Activated CD8-positive, alpha-beta memory T cell treated with anti-CD3 and anti-CD28 coated beads for 4 hours (primary cell): ENCODE results near the gene LRTM2.

Experiments used
- DNase-seq, 2 donors: peaks; one replicate each; pipeline ENCODE4 v3.0.0-alpha.2; 2020; ENCODE audit warnings: low read depth in 2 of 2

LRTM2 gene

GRCh38 chr12:1797991-1798640 lies 22.2 kb upstream of the LRTM2 start:
- no peak for DNase-seq

DNA sequence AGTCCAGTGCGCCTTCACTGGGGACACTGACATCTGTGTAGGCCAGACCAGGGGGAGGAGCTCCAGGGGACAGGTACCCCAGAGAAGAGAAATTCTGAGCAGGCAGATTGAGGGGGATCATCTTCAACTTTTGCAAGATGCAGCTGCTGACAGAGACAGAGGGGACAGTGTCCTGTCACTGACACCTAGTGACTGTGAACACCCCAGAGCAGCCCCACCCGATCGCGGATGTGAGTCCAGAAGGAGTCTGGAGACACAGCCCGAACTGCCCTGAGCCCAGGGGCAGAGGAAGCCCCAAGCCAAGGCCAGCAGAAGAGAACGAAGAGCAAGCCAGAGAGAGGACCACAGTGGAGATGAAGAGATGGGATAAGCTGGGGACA lies 21.7 kb upstream of the LRTM2 start:
- DNase-seq: no peak

GRCh38 chr12:1799051-1799881 lies 21.1 kb upstream of the LRTM2 start:
- DNase-seq: no peak

GRCh38 chr12:1799882-1800400 lies 20.4 kb upstream of the LRTM2 start:
- DNase-seq: no peak

GRCh38 chr12:1800401-1801302 lies 19.7 kb upstream of the LRTM2 start:
- DNase-seq: no peak

- DNase-seq: no peak
These were observed 18.9 kb upstream of the LRTM2 start for GRCh38 chr12:1801303-1801975.

GRCh38 chr12:1803736-1804135 lies 16.6 kb upstream of the LRTM2 start:
- no peak for DNase-seq

DNA sequence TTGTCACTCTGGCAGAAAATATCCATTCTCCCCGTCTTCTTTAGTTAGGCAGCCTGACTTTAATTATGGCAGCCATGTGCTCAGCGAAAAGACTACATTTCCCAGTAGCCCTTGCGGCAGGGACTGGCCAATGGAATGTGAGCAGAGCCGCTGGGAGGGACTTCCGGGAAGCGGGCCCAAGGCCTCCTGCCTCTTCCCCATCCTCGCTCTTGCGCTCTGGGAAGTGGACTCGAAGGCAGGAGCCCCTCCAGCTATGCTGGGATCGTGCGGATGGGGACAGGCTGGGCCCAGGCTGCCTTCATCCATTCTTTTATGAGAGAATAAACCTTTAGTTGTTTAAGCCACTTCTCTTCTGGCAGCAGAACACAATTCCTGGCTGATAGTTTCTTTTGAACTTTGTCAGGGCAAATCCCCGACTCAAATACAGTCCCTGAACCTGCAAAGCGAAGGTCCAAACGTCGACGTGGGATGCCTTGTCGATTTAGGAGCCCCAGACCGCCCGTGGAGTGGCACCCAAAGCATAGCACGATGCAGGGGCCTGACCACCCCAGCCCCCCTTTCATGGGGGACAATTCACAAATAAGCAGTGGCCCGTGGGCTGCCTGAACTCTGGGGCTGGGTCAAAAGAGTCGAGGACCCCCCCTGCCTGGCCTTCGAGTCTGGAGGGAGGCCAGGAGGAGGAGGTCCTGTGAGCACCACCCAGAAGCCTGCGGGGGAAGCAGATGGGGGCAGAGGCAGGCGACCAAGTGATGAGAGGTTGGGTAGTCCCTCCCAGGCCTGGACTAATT lies 15.6 kb upstream of the LRTM2 start:
- peak; percentile 65 to 74 for DNase-seq

- no peak for DNase-seq
These were observed 14.8 kb upstream of the LRTM2 start for GRCh38 chr12:1805441-1806081.

DNA sequence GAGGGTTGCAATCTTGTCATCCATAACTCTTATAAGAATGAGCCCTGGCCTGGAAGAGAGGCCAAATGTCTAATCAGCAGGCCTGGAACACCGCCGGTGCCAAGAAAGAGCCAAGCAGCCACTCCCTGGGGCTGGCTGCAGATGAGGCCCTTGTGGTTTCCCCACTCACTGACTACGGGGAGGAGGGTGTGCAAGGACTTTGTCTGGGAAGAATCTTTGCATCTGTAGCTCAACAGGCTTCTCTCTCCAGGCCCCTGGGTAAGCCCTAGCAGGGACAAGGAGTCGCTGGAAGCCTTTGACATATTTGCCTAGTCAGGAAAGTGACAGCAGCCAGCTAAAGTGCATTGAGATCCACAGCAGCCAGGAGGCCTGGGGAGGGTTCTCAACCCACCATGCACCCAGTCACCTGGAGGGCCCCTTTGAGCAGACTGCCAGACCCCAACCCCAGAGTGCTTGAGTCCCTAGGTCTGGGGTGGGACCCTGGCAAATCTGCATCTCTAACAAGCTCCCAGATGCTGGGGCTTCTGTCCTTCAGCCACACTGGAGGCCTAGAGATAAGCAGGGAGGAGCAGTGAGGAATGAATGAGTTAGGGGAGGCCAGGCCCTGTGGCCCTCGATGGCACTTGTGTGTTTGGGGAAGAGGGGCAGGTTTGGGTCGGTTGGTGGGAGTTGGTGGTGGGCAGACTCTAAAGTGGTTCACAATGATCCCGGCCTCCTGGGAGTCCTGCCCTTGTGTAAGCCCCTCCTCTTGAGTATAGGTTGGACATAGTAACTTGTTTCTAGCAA lies 13.9 kb upstream of the LRTM2 start:
- DNase-seq: no peak

DNA sequence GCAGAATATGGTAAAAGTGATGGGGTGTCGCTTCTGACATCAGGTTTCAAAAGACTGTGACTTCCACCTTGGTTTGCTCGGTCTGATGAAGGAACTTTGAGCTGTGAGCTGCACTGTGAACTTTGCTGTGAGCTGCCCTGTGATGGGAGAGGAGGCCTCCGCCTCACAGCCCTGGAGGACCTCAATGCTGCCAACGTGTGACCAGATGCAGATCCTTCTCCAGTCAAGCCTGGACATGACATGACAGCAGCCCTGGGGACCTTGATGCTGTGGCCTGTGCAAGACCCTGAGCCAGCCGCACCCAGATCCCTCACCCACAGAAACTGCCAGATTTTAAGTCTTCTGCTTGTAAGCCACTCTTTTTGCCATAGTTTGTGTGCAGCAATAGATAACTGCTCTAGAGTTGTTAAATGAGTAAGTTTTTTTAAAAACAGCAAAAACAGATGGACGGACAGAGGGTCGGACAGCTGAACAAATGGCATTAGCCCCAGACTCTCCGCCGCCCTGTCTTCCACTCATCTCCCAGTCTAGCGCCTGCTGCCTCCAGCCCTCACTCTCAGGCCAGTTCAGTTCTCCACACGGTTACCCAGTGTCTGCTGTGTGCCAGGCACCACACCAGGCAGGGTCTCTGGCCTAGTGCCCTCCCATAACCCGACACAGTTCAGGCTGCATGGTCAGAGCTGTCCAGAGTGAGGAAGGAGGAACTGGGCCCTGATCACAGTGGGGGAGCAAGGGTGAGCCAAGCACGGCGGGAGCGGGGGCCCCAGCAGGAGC lies 13.1 kb upstream of the LRTM2 start:
- DNase-seq: no peak

GRCh38 chr12:1808036-1808797 lies 12.1 kb upstream of the LRTM2 start:
- DNase-seq: no peak

- DNase-seq: no peak
These were observed 11.4 kb upstream of the LRTM2 start for GRCh38 chr12:1808798-1809480.

- DNase-seq: no peak
These were observed 10.7 kb upstream of the LRTM2 start for GRCh38 chr12:1809591-1810190.

DNA sequence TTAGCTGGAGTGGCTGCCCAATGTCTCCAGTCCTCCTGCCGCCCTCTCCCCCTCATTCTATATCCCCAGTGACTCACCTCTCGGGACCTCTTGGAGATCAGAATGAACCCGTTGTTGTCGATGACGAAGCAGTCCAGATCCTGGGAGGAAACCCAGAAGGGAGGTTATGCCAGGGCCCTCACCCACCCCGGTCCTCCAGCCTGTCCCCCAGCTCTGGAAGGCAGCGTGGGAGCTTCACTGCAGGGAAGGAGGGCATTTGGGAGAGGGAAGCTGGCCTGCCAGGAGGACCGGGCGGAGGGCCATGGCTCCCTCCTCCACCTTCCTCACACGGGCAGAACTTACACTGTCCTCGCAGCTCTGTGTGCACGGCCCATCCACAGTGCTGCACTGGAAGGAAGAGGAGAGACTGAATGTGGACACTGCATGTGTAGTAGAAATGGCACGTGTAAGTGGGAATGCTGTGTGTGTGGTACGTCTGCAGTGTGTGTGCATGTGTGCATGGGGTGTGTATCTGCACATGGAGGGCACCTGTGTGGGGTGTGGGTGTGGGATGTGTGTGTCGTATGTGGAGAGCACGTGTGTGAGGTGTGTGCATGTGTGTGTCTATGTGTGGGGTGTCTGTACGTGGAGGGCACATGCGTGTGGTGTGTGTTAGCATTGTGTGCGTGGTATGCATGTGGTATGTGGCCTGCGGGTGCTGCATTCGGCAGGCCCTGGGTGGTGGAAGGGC lies 10.0 kb upstream of the LRTM2 start:
- no peak for DNase-seq

DNA sequence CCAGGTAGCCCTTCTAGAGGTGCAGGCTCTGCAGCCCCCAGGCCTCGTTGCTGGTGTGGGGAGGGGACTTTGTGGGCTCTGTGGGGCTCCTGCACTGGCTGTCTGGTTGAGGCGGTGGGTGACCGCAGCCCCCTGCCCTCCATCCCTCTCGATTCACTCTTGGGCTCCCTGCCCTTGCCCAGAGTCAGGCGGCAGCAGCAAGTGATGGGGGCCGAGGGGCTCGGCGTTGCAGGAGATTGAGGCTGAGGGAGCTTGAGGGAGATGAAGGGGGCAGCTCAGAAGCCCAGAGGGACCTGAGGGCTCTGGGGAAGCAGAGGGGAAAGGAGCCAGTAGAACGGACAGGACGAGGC lies 9.5 kb upstream of the LRTM2 start:
- DNase-seq: no peak
